ENCODE data around the gene USP17L10. TPM values are rescaled to one million over a fixed set of nuclear protein-coding genes. Genes with fewer than 3 reads are reported as not detected.

USP17L10 gene, protein sequence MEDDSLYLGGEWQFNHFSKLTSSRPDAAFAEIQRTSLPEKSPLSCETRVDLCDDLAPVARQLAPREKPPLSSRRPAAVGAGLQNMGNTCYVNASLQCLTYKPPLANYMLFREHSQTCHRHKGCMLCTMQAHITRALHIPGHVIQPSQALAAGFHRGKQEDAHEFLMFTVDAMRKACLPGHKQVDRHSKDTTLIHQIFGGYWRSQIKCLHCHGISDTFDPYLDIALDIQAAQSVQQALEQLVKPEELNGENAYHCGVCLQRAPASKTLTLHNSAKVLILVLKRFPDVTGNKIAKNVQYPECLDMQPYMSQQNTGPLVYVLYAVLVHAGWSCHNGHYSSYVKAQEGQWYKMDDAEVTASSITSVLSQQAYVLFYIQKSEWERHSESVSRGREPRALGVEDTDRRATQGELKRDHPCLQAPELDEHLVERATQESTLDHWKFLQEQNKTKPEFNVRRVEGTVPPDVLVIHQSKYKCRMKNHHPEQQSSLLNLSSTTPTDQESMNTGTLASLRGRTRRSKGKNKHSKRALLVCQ
- not detected in 2 replicates for total RNA-seq

DNA sequence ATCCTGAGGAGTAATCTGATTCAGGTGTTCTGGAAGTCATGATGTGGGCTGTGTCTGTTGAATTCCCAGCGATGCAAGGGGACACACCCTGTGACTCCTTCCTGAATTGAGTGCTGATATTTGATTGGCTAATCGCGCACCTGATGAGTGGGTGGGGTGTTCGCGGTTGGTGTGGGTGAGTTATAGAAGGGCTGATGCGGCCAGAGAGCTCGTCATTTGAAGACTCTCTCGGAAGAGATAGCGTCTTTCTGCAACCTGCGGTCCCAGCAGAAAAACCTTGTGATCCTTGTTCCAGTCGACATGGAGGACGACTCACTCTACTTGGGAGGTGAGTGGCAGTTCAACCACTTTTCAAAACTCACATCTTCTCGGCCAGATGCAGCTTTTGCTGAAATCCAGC, at the start of gene USP17L10:
Gene USP17L10 (plus strand): TSS at position 301 of the 400 bp plus-strand sequence. CDS start 0 bp downstream, at position 301.

DNA sequence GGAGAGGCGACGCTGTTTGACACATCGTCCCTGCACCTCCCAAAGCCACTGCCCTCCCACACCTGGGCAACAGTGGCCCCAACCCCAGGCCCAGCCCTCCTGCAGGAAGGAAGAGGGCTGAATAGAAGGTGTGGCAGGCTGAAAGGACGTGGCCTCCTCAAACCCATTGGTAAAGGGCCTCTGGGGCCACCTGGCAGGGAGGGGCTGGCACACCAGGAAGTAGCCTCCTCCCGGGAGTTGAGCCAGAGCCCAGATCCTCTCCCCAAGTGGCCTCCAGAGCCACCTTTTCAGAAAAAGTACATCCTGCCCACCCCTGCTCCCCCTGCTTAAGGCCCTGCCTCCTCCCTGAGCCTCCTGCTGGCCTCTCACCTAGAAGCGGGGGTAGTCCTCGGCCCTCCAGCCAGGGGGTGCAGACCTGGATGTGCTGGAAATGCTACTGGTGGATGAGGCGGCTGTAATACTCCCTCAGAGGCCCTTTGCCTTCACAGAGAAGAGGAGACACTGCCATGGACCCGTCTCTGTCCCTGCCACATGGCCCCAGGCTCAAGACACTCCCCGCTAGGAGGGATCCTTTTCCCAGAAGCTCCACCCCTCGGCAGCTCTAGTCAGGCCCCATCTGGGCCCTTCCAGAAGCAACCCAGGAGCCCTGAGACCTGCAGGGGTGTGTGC, 40.5 kb upstream of the USP17L10 start, which contains the start of gene FAM90A26:
Gene FAM90A26 (plus strand): TSS at position 619 of the 669 bp plus-strand sequence. CDS start 2,764 bp downstream, outside the sequence.

DNA sequence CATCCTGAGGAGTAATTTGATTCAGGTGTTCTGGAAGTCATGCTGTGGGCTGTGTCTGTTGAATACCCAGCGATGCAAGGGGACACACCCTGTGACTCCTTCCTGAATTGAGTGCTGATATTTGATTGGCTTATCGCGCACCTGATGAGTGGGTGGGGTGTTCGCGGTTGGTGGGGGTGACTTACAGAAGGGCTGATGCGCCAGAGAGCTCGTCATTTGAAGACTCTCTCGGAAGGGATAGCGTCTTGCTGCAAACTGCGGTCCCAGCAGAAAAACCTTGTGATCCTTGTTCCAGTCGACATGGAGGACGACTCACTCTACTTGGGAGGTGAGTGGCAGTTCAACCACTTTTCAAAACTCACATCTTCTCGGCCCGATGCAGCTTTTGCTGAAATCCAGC, 4.6 kb downstream of the USP17L10 start, which contains the start of gene USP17L11:
Gene USP17L11 (plus strand): TSS at position 301 of the 400 bp plus-strand sequence. CDS start 0 bp downstream, at position 301.

DNA sequence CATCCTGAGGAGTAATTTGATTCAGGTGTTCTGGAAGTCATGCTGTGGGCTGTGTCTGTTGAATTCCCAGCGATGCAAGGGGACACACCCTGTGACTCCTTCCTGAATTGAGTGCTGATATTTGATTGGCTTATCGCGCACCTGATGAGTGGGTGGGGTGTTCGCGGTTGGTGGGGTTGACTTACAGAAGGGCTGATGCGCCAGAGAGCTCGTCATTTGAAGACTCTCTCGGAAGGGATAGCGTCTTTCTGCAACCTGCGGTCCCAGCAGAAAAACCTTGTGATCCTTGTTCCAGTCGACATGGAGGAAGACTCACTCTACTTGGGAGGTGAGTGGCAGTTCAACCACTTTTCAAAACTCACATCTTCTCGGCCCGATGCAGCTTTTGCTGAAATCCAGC, 9.4 kb downstream of the USP17L10 start, which contains the start of gene USP17L12:
Gene USP17L12 (plus strand): TSS at position 301 of the 400 bp plus-strand sequence. CDS start 0 bp downstream, at position 301.

DNA sequence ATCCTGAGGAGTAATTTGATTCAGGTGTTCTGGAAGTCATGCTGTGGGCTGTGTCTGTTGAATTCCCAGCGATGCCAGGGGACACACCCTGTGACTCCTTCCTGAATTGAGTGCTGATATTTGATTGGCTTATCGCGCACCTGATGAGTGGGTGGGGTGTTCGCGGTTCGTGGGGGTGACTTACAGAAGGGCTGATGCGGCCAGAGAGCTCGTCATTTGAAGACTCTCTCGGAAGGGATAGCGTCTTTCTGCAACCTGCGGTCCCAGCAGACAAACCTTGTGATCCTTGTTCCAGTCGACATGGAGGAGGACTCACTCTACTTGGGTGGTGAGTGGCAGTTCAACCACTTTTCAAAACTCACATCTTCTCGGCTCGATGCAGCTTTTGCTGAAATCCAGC, 14.1 kb downstream of the USP17L10 start, which contains the start of gene USP17L13:
Gene USP17L13 (plus strand): TSS at position 301 of the 400 bp plus-strand sequence. CDS start 0 bp downstream, at position 301.

DNA sequence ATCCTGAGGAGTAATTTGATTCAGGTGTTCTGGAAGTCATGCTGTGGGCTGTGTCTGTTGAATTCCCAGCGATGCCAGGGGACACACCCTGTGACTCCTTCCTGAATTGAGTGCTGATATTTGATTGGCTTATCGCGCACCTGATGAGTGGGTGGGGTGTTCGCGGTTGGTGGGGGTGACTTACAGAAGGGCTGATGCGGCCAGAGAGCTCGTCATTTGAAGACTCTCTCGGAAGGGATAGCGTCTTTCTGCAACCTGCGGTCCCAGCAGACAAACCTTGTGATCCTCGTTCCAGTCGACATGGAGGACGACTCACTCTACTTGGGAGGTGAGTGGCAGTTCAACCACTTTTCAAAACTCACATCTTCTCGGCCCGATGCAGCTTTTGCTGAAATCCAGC, 23.6 kb downstream of the USP17L10 start, which contains the start of gene USP17L15:
Gene USP17L15 (plus strand): TSS at position 301 of the 400 bp plus-strand sequence. CDS start 0 bp downstream, at position 301.

DNA sequence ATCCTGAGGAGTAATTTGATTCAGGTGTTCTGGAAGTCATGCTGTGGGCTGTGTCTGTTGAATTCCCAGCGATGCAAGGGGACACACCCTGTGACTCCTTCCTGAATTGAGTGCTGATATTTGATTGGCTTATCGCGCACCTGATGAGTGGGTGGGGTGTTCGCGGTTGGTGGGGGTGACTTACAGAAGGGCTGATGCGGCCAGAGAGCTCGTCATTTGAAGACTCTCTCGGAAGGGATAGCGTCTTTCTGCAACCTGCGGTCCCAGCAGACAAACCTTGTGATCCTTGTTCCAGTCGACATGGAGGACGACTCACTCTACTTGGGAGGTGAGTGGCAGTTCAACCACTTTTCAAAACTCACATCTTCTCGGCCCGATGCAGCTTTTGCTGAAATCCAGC, 33.1 kb downstream of the USP17L10 start, which contains the start of gene USP17L17:
Gene USP17L17 (plus strand): TSS at position 301 of the 400 bp plus-strand sequence. CDS start 0 bp downstream, at position 301.

DNA sequence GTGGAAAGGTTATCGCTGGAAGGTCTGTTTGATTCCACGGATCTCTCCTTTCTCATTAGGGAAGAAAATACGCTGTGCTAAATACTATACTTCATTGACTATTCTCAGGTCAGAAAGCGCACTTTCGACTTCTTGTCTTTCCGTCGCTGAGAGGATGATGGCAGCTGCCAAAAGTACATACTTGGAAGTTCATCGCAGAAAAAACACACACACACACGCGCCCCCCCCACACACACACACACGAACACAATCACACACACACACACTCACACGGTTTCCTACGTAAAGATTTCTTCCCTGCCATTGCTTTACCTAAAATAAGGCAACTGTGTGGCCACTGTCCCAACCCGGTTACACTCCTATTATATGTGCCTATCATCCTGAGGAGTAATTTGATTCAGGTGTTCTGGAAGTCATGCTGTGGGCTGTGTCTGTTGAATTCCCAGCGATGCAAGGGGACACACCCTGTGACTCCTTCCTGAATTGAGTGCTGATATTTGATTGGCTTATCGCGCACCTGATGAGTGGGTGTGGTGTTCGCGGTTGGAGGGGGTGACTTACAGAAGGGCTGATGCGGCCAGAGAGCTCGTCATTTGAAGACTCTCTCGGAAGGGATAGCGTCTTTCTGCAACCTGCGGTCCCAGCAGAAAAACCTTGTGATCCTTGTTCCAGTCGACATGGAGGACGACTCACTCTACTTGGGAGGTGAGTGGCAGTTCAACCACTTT, 37.7 kb downstream of the USP17L10 start, which contains the start of gene USP17L18:
Gene USP17L18 (plus strand): TSS at position 678 of the 728 bp plus-strand sequence. CDS start 0 bp downstream, at position 678.

DNA sequence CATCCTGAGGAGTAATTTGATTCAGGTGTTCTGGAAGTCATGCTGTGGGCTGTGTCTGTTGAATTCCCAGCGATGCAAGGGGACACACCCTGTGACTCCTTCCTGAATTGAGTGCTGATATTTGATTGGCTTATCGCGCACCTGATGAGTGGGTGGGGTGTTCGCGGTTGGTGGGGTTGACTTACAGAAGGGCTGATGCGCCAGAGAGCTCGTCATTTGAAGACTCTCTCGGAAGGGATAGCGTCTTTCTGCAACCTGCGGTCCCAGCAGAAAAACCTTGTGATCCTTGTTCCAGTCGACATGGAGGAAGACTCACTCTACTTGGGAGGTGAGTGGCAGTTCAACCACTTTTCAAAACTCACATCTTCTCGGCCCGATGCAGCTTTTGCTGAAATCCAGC, 42.6 kb downstream of the USP17L10 start, which contains the start of gene USP17L19:
Gene USP17L19 (plus strand): TSS at position 301 of the 400 bp plus-strand sequence. CDS start 0 bp downstream, at position 301.

DNA sequence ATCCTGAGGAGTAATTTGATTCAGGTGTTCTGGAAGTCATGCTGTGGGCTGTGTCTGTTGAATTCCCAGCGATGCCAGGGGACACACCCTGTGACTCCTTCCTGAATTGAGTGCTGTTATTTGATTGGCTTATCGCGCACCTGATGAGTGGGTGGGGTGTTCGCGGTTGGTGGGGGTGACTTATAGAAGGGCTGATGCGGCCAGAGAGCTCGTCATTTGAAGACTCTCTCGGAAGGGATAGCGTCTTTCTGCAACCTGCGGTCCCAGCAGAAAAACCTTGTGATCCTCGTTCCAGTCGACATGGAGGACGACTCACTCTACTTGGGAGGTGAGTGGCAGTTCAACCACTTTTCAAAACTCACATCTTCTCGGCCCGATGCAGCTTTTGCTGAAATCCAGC, 47.4 kb downstream of the USP17L10 start, which contains the start of gene USP17L20:
Gene USP17L20 (plus strand): TSS at position 301 of the 400 bp plus-strand sequence. CDS start 0 bp downstream, at position 301.

Other genes with a start within 250 kb of the USP17L10 start
- gene FAM90A26, start 40.2 kb upstream of the USP17L10 start, total RNA-seq: not detected in 2 replicates
- gene USP17L11, start 4.7 kb downstream of the USP17L10 start, total RNA-seq: not detected in 2 replicates
- not detected in 2 replicates for gene USP17L12, start 9.5 kb downstream of the USP17L10 start, total RNA-seq
- gene USP17L13, start 14.2 kb downstream of the USP17L10 start, total RNA-seq: not detected in 2 replicates
- gene USP17L15, start 23.7 kb downstream of the USP17L10 start, total RNA-seq: not detected in 2 replicates
- not detected in 2 replicates for gene USP17L17, start 33.2 kb downstream of the USP17L10 start, total RNA-seq
- gene USP17L18, start 38.0 kb downstream of the USP17L10 start, total RNA-seq: not detected in 2 replicates
- gene USP17L19, start 42.7 kb downstream of the USP17L10 start, total RNA-seq: not detected in 2 replicates
- not detected in 2 replicates for gene USP17L20, start 47.5 kb downstream of the USP17L10 start, total RNA-seq
- not detected in 2 replicates for gene USP17L21, start 52.2 kb downstream of the USP17L10 start, total RNA-seq
- not detected in 2 replicates for gene USP17L22, start 57.0 kb downstream of the USP17L10 start, total RNA-seq
- not detected in 2 replicates for gene USP17L24, start 114.5 kb downstream of the USP17L10 start, total RNA-seq
- gene USP17L25, start 119.3 kb downstream of the USP17L10 start, total RNA-seq: not detected in 2 replicates
- gene USP17L26, start 124.0 kb downstream of the USP17L10 start, total RNA-seq: not detected in 2 replicates
- not detected in 2 replicates for gene USP17L5, start 128.7 kb downstream of the USP17L10 start, total RNA-seq
- gene USP17L27, start 133.5 kb downstream of the USP17L10 start, total RNA-seq: not detected in 2 replicates
- not detected in 2 replicates for gene USP17L28, start 138.2 kb downstream of the USP17L10 start, total RNA-seq
- not detected in 2 replicates for gene USP17L29, start 143.0 kb downstream of the USP17L10 start, total RNA-seq
- gene USP17L30, start 152.5 kb downstream of the USP17L10 start, total RNA-seq: not detected in 2 replicates
- not detected in 2 replicates for gene DEFB131A, start 233.8 kb downstream of the USP17L10 start, total RNA-seq